NCI-H82 treated with DMSO at 0.1 percent for 48 hours (cell line): Measurements from ENCODE around the gene TMEM127.

Source experiments
- DNase-seq: peaks from one replicate; lab custom pipeline; 2025; ENCODE audit not compliant: unreplicated experiment; lab: John Stamatoyannopoulos, UW

TMEM127 gene

GRCh38 chr2:96207774-96208142, 58.0 kb downstream of the TMEM127 start:
- no peak for DNase-seq

GRCh38 chr2:96207073-96207773, 58.6 kb downstream of the TMEM127 start:
- no peak for DNase-seq

GRCh38 chr2:96205888-96206287, 59.9 kb downstream of the TMEM127 start:
- DNase-seq = no peak

- DNase-seq = no peak
Measured at GRCh38 chr2:96204836-96205624, 60.8 kb downstream of the TMEM127 start.

GRCh38 chr2:96203130-96204028, 62.4 kb downstream of the TMEM127 start:
- DNase-seq = peak; percentile 54

- no peak for DNase-seq
Measured at GRCh38 chr2:96202152-96202854, 63.5 kb downstream of the TMEM127 start.

- no peak for DNase-seq
Measured at GRCh38 chr2:96201338-96201737, 64.5 kb downstream of the TMEM127 start.

GRCh38 chr2:96198921-96199320, 66.9 kb downstream of the TMEM127 start:
- DNase-seq = no peak
